Cardiac muscle cell (in vitro differentiated cells and primary cell): Measurements from ENCODE around the gene KCNK7. TPM values are rescaled to one million over a fixed set of nuclear protein-coding genes. Genes with fewer than 3 reads are reported as not detected.
A peak's percentile ranks its signal among the peaks of the same experiment; 100 is the strongest.

Experiments
- DNase-seq, 2 donors: peaks; one replicate each; pipeline versions ENCODE4 v3.0.0 to v3.0.0-alpha.2; 2010 to 2017; ENCODE audit warnings: low read depth in 1 of 2, low spot score in 1 of 2
- H3K27ac ChIP-seq: fragments of 200-600 bp; sonication (generic); 2 replicates; pipeline ENCODE4 v1.5.1; 2016
- H3K27me3 ChIP-seq: fragments of 200-600 bp; sonication (generic); 2 replicates; pipeline ENCODE4 v1.6.0; 2016; ENCODE audit warnings: control low read depth
- H3K36me3 ChIP-seq: fragments of 200-600 bp; sonication (generic); 2 replicates; pipeline ENCODE4 v1.5.1; 2016; ENCODE audit warnings: control low read depth
- H3K4me1 ChIP-seq: fragments of 200-600 bp; sonication (generic); 2 replicates; pipeline ENCODE4 v1.8.1; 2017; ENCODE audit warnings: low read depth, mild to moderate bottlenecking, mixed run types
- H3K4me3 ChIP-seq: fragments of 200-600 bp; sonication (generic); 2 replicates; pipeline ENCODE4 v1.5.1; 2016; ENCODE audit warnings: mild to moderate bottlenecking
- H3K9me3 ChIP-seq: fragments of 200-600 bp; sonication (generic); 2 replicates; pipeline ENCODE4 v1.5.1; 2017; ENCODE audit warnings: low read depth, mild to moderate bottlenecking, control low read depth
- CTCF ChIP-seq: IDR thresholded peaks from 2 replicates; pipeline ENCODE4 v1.5.1; 2012; ENCODE audit warnings: low read depth, mild to moderate bottlenecking, low read length
- polyA plus RNA-seq: library from polyadenylated mRNA; unstranded; fragments of >200 nt; fragmentation: Nextera tagmentation; extraction: Ambion mirVana; gene quantifications from 2 replicates; pipeline ENCODE4 v1.2.1, GENCODE V29; 2016
- total RNA-seq: library from RNA; depleted of rRNA; stranded (reverse); fragments of >200 nt; gene quantifications from 2 replicates; pipeline ENCODE4 v1.2.3, GENCODE V29; 2016

Gene KCNK7
- total and polyA plus RNA-seq, 2 experiments from 2014 or later: not detected

- no peak for DNase-seq
- no peak for TF ChIP-seq CTCF
These were observed 32.0 kb downstream of the KCNK7 start for GRCh38 chr11:65563601-65564000.

GRCh38 chr11:65562788-65563187 lies 32.8 kb downstream of the KCNK7 start:
- no peak overlapping the region for H3K4me3 ChIP-seq
- no peak overlapping the region for H3K27ac ChIP-seq
- H3K4me1 ChIP-seq: peaks cover 24% of the 10 kb centered on the region
- no peak for TF ChIP-seq CTCF
- no peaks in the 10 kb centered on the region for H3K9me3 ChIP-seq
- DNase-seq: no peak
- no peaks in the 10 kb centered on the region for H3K27me3 ChIP-seq
- no peaks in the 10 kb centered on the region for H3K36me3 ChIP-seq

More at GRCh38 chr11:65563601-65564000, 32.0 kb downstream of the KCNK7 start:
- Histone ChIP-seq H3K4me3 (no peak overlapping the region), H3K27me3 (no peaks in the 10 kb centered on the region), H3K4me1 (peaks cover 24% of the 10 kb centered on the region), H3K9me3 (no peaks in the 10 kb centered on the region), H3K27ac (no peak overlapping the region), H3K36me3 (no peaks in the 10 kb centered on the region)

- Histone ChIP-seq H3K36me3 (no peaks in the 10 kb centered on the region), H3K4me3 (no peak overlapping the region), H3K27me3 (no peaks in the 10 kb centered on the region), H3K9me3 (no peaks in the 10 kb centered on the region), H3K27ac (no peak overlapping the region), H3K4me1 (peaks cover 30% of the 10 kb centered on the region)
- no peak for TF ChIP-seq CTCF
- DNase-seq: no peak
These were observed 33.6 kb downstream of the KCNK7 start for GRCh38 chr11:65562020-65562419.

- DNase-seq: peak; percentile 57 to 69
- no peak for TF ChIP-seq CTCF
- no peaks in the 10 kb centered on the region for H3K9me3 ChIP-seq
- no peaks in the 10 kb centered on the region for H3K27me3 ChIP-seq
- H3K27ac ChIP-seq: no peak overlapping the region
- H3K36me3 ChIP-seq: no peaks in the 10 kb centered on the region
- peaks cover 31% of the 10 kb centered on the region for H3K4me1 ChIP-seq
- no peak overlapping the region for H3K4me3 ChIP-seq
These were observed 34.8 kb downstream of the KCNK7 start for GRCh38 chr11:65560555-65561418.

GRCh38 chr11:65559951-65560537 lies 35.6 kb downstream of the KCNK7 start:
- Histone ChIP-seq H3K36me3 (no peaks in the 10 kb centered on the region), H3K27me3 (no peaks in the 10 kb centered on the region), H3K4me3 (no peak overlapping the region), H3K4me1 (peaks cover 31% of the 10 kb centered on the region), H3K27ac (no peak overlapping the region), H3K9me3 (no peaks in the 10 kb centered on the region)
- DNase-seq: peak in 1 of 2 donors; percentile 62
- TF ChIP-seq CTCF: no peak
